Tibial artery (tissue), 4 donors: ENCODE measurements around the gene PIM2.

Experiments
- DNase-seq, 2 donors: peaks; one replicate each; pipeline ENCODE4 v3.0.0-alpha.2; 2019
- H3K27ac ChIP-seq, 2 donors: fragments of 200-600 bp; sonication (generic) in 1 of 2; 1 replicate in 1 of 2; 2 replicates in 1 of 2; pipeline ENCODE4 v1.5.1; 2018 to 2019; ENCODE audit warnings: mild to moderate bottlenecking in 1 of 2
- H3K27me3 ChIP-seq, 2 donors: fragments of 200-600 bp; sonication (generic) in 1 of 2; one replicate each; pipeline versions ENCODE4 v1.5.1 to v1.6.0; 2016 to 2019
- H3K36me3 ChIP-seq, 3 donors: fragments of 200-600 bp; sonication (generic) in 2 of 3; one replicate each; pipeline ENCODE4 v1.5.1; 2016 to 2019; ENCODE audit warnings: mild to moderate bottlenecking in 2 of 3
- H3K4me1 ChIP-seq, 4 donors: fragments of 200-600 bp; sonication (generic) in 2 of 4; 1 replicate in 3 of 4; 2 replicates in 1 of 4; pipeline ENCODE4 v1.5.1; 2016 to 2019
- H3K4me3 ChIP-seq, 2 donors: fragments of 200-600 bp; sonication (generic) in 1 of 2; 1 replicate in 1 of 2; 2 replicates in 1 of 2; pipeline ENCODE4 v1.5.1; 2018 to 2019; ENCODE audit warnings: mild to moderate bottlenecking in 2 of 2
- H3K9me3 ChIP-seq, 3 donors: fragments of 200-600 bp; sonication (generic) in 1 of 3; one replicate each; pipeline ENCODE4 v1.5.1; 2016 to 2019
- CTCF ChIP-seq, 2 experiments: fragments of 200-600 bp in 1 of 2; fragments of 450-650 bp in 1 of 2; IDR thresholded peaks; one replicate each; pipeline ENCODE4 v1.5.1; 2017 to 2019; ENCODE audit warnings: antibody characterized with exemption in 2 of 2, mild to moderate bottlenecking in 1 of 2, moderate library complexity in 1 of 2
- intact Hi-C: fragments of 100-400 bp; cut with DNase I; formaldehyde crosslinking; loops from one replicate; pipeline ENCODE4 v1.15.0; 2023; ENCODE audit warnings: low total_unique reads

PIM2 gene

GRCh38 chrX:48920718-48921104 is 1.9 kb upstream of the PIM2 start:
- intact Hi-C loops: no loop called here
- no peak overlapping the region for H3K27ac ChIP-seq
- H3K36me3 ChIP-seq: peaks cover 5 to 38% (median 19%) of the 10 kb centered on the region in 3 donors
- DNase-seq: no peak
- no peaks in the 10 kb centered on the region for H3K27me3 ChIP-seq
- no peak overlapping the region for H3K4me3 ChIP-seq
- TF ChIP-seq CTCF (IDR thresholded peaks at IDR 0.05): no peak
- no peaks in the 10 kb centered on the region for H3K9me3 ChIP-seq
- H3K4me1 ChIP-seq: peaks cover 0 to 26% (median 4%) of the 10 kb centered on the region in 4 donors

GRCh38 chrX:48919947-48920717 is 1.3 kb upstream of the PIM2 start:
- H3K27ac ChIP-seq: peak overlapping the region; percentile 91 to 96
- peak overlapping the region in 1 of 2 donors; percentile 67 for H3K4me3 ChIP-seq
- intact Hi-C loops: no loop called here
- TF ChIP-seq CTCF (IDR thresholded peaks at IDR 0.05): no peak
- H3K36me3 ChIP-seq: peaks cover 0 to 33% (median 19%) of the 10 kb centered on the region in 3 donors
- no peaks in the 10 kb centered on the region for H3K9me3 ChIP-seq
- no peak for DNase-seq
- H3K4me1 ChIP-seq: peaks cover 0 to 26% (median 4%) of the 10 kb centered on the region in 4 donors
- H3K27me3 ChIP-seq: no peaks in the 10 kb centered on the region

- Histone ChIP-seq H3K4me3 (peak overlapping the region; percentile 67 to 74), H3K27ac (peak overlapping the region; percentile 91 to 96), H3K27me3 (no peaks in the 10 kb centered on the region), H3K4me1 (peaks cover 0 to 26% (median 4%) of the 10 kb centered on the region in 4 donors), H3K36me3 (peaks cover 0 to 29% (median 19%) of the 10 kb centered on the region in 3 donors), H3K9me3 (no peaks in the 10 kb centered on the region)
- TF ChIP-seq CTCF (IDR thresholded peaks at IDR 0.05): no peak
- no peak for DNase-seq
- intact Hi-C loops: no loop called here
These were observed 577 bp upstream of the PIM2 start for GRCh38 chrX:48919360-48919841.

- H3K36me3 ChIP-seq: peaks cover 0 to 24% (median 10%) of the 10 kb centered on the region in 3 donors
- no peak for DNase-seq
- H3K9me3 ChIP-seq: no peaks in the 10 kb centered on the region
- intact Hi-C loops: no loop called here
- peak overlapping the region; percentile 67 to 74 for H3K4me3 ChIP-seq
- peaks cover 0 to 26% (median 4%) of the 10 kb centered on the region in 4 donors for H3K4me1 ChIP-seq
- TF ChIP-seq CTCF (IDR thresholded peaks at IDR 0.05): no peak
- no peaks in the 10 kb centered on the region for H3K27me3 ChIP-seq
- H3K27ac ChIP-seq: peak overlapping the region; percentile 91 to 96
These were observed 552 bp downstream of the PIM2 start for GRCh38 chrX:48918301-48918642.

- DNase-seq: peak; percentile 90 to 94
- peak overlapping the region; percentile 91 to 96 for H3K27ac ChIP-seq
- peak overlapping the region; percentile 67 to 74 for H3K4me3 ChIP-seq
- intact Hi-C loops: no loop called here
- H3K4me1 ChIP-seq: peaks cover 0 to 27% (median 4%) of the 10 kb centered on the region in 4 donors
- TF ChIP-seq CTCF (IDR thresholded peaks at IDR 0.05): peak; percentile 89
- no peaks in the 10 kb centered on the region for H3K9me3 ChIP-seq
- H3K27me3 ChIP-seq: no peaks in the 10 kb centered on the region
- H3K36me3 ChIP-seq: peaks cover 0 to 15% (median 6%) of the 10 kb centered on the region in 3 donors
These were observed 1.5 kb downstream of the PIM2 start for GRCh38 chrX:48917139-48918001.
